ENCODE data around the gene LCP2.

LCP2 gene

GRCh38 chr5:170206216-170206615 is 91.4 kb downstream of the LCP2 start:
- no peak for DNase-seq

GRCh38 chr5:170204202-170204601 is 93.4 kb downstream of the LCP2 start:
- no peak for DNase-seq

DNA sequence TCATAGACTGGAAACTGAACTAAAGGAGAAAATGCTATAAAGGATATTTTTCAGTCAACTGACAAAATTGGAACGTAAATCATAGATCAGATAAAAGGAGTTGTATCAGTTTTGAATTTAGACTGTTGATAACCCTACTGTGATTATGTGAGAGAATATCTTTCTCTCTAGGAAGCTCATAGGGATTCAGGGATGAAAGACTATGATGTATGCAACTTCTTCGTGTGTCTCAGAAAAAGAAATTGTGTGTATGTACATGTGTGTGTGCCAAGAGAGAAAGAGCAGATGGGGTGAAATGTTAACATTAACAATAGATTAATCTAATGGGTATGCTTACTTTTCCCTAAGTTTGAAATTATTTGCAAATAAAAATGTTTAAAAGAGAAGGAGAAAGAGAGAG is 95.5 kb downstream of the LCP2 start:
- DNase-seq: no peak

DNA sequence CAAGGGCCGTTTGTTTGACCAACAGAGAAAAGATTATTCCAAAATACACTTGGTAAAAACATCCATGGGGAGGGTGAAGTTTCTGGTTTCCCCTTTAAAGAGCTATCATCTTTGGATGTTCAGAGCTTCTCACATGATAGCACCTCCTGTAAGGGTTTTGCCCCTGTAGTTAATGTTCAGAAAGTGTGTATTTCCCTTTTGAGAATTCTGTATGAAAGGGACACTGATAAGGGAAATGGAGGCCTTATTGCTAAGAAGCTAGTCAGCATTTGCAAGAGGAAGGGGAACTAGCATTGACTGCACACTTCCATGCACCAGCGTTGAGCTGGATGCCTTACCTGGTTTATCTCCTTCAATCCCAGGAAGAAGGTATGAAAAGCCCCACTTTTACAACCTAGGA is 96.3 kb downstream of the LCP2 start:
- DNase-seq: no peak

DNA sequence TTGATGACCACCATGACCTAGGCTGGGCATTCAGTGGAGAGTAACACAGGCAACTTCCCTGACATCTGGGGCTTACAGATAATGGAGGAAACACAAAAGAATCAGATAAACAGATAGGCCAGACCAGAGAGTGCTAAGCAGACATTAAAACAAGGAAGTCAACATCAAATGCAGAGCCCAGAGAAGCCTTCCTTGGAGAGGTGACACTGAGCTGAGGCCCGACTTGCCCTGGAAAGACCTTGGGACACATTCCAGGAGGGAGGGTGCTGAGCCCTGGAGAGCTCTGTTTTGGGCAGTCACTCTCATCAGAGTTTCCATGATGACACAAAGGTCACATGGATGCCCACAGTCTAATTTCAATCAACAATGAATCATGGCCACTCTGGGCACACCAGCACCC is 96.7 kb downstream of the LCP2 start:
- DNase-seq: no peak

Data from CD4-positive, alpha-beta T cell treated with Interleukin-17A for 1 hour (primary cell).